Fibroblast of mammary gland (primary cell): Measurements from ENCODE around the gene ZYX.

Experiments used
- DNase-seq: peaks from one replicate; pipeline ENCODE4 v3.0.0-alpha.2; 2010; ENCODE audit warnings: low read depth
- H3K4me3 ChIP-seq: 2 replicates; pipeline ENCODE4 v1.5.1; 2011; ENCODE audit warnings: low read depth, mild to moderate bottlenecking, low read length, moderate library complexity; ENCODE audit not compliant: control insufficient read depth
- CTCF ChIP-seq: conservative IDR thresholded peaks from 2 replicates; pipeline ENCODE4 v1.5.1; 2011; ENCODE audit warnings: low read depth, low read length, inconsistent platforms; ENCODE audit not compliant: control insufficient read depth, insufficient read depth

ZYX gene

DNA sequence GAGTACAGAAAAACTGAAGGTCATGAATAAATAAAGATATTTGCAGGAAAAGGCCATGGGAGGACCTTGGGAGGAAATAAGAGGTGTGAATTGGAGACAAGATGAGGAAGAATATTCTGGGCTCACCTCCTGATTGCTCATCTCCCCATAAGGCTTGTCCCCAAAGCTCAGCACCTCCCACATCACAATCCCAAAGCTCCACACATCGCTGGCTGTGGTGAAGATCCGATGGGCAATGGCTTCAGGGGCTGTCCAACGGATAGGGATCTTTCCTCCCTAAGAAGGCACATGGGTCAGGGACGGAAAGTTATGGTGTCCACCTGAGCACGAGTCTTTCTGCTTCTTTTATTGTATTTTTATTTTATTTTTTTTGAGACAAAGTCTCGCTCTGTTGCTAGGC, 12.9 kb downstream of the ZYX start:
- DNase-seq: no peak
- H3K4me3 ChIP-seq: no peak overlapping the region
- no peak for TF ChIP-seq CTCF

DNA sequence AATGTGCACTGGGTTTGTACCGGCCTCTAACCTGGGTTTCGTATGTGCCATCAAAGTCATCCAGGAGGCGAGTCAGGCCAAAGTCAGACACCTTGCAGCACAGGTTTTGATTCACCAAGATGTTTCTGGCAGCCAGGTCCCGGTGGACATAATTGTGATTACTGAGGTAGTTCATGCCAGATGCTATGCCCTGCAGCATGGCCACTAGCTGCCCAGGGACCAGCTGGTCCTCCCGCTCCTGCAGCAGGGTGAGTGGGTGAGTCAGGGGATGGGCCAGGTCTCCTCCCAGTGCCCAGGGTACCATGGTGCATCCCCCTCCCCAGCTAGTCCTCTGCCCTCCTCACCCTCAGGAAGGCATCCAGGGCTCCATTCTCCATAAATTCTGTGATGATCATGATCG, 13.6 kb downstream of the ZYX start:
- DNase-seq: no peak
- TF ChIP-seq CTCF: no peak

DNA sequence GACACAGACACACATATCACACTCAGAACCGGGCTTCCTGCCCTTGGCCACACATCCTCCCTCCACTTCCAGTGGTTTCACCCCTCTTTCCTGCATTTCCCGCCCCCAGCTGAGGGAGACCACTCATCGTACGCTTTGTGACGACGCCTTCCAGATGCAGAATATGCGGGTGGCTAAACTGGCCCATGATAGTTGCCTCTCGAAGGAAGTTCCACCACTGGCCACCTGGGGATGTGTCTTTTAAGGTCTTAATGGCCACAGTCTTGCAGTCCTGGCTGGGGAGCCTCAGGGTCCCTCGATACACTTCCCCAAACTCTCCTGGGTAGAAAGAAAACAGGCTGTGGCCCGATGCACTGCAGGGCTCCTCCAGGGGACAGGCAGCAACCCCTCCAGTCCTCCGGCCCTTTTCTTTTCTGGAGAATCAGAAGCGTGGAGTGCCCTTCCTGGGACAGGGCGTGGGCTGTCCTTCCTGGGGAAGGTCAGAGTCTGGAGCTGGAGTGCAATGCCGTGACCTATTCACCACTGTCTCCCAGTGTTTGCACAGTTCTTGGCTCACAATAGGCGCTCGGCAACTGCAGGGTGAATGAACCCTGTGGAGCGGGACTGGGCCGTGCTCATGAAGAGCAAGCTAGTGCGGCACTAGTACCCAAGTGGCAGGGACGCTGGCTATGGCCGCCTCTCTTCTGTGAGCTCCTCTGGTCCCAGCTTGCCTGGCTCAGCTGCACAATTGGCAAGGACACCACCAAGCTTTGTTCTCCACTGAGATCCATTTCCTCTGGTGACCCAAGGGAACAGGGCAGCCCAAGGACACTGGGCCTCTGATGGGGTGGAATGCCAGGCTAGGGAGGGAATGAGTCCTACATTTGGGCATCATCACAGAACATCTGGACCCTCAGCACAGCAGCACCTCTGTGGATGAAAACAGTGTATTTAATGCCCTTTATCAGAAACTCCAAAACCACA, 14.3 kb downstream of the ZYX start:
- DNase-seq: peak; percentile 45
- H3K4me3 ChIP-seq: no peak overlapping the region
- TF ChIP-seq CTCF: peak; percentile 28

More for the DNA sequence above, 13.6 kb downstream of the ZYX start:
- no peak overlapping the region for H3K4me3 ChIP-seq

GRCh38 chr7:143396182-143396581, 15.0 kb downstream of the ZYX start:
- no peak for DNase-seq
- no peak for TF ChIP-seq CTCF
- no peak overlapping the region for H3K4me3 ChIP-seq

GRCh38 chr7:143396625-143397556, 15.7 kb downstream of the ZYX start:
- no peak overlapping the region for H3K4me3 ChIP-seq
- no peak for TF ChIP-seq CTCF
- DNase-seq: no peak

DNA sequence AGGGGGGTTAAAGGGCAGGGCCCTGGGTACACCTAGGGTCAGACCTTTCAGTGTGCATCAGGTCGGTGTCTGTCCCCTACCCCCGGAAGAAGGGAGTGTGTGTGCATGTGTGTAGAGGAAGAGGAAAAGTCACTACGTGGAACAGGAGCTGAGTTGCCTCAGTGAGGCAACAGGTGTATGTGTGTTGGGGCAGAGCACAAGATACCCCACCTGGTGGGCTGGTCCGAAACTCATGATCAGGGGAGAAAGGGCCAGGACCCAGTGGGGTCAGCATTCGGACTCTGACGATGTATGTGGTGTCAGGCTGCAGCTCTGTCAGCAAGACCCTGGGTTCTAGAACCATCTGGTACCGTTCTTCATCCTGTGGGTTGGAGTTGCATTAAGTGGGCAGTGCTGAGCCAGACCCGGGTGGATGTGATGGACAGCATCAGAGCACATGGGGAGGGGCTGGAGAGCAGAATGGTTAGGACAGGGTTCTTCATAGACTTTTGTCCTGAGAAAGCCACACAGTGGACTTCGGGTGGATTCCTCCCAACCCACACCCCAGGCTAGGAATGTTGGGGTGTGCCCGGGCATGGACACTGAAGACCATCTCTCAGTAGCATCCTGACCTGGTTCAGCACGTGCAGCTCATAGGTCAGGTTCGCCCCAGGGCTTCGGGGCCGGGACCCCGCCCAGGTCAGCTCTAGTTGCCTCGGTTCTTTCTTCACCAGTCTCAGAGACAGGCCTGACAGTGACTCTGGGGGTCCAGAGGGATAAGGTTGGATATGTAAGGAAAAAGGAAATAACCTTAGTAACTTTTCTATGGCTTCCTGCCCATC, 16.8 kb downstream of the ZYX start:
- TF ChIP-seq CTCF: no peak
- no peak overlapping the region for H3K4me3 ChIP-seq
- no peak for DNase-seq
